ENCODE measurements around the gene USP34. TPM values are rescaled to one million over a fixed set of nuclear protein-coding genes. Genes with fewer than 3 reads are reported as not detected.

Gene USP34
- total RNA-seq, 1 experiment from 2014 or later: 91.4 TPM

DNA sequence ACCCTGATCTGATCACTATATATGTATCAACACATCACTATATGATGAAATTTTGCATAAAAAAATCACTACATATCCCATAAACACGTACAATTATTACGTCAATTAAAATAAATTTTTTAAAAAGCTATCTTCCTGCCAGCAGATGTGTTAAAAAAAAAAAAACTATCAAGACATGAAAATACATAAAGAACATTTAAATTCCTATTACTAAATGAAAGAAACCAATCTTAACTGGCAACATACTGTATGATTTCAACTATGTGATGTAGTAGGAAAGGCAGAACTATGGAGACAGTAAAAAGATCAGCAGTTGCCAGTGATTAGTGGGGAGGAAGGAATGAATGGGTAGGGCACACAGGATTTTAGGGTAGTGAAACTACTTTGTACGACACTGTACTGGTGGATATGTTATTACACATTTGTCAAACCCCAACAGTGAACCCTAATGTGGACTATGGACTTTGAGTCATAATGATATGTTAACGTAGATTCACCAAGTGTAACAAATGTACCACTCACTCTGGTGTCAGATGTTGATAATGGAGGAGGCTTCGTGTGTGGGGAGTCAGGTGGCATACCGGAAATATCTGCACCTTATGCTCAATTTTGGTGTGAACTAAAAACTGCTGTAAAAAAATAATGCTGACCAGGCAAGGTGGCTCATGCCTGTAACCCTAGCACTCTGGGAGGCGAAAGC, 27.4 kb downstream of the USP34 start:
- POLR2A ChIA-PET: no interaction called here

GRCh38 chr2:61439241-61440002, 31.5 kb downstream of the USP34 start:
- peak; percentile 60 for ATAC-seq
- in situ Hi-C loops (cut with HindIII; ENCODE audit: low pct_unique_long_range_greater_than_20kb, low sequenced_read_pairs): no loop called here
- ChIA-PET POLR2A (no interaction called here), CTCF (no interaction called here)
- H3K27ac ChIP-seq (ENCODE audit: low read length): no peak overlapping the region
- H3K36me3 ChIP-seq (ENCODE audit: control insufficient read depth, insufficient read depth, low read length): no peaks in the 10 kb centered on the region
- no peaks in the 10 kb centered on the region for H3K27me3 ChIP-seq (ENCODE audit: control insufficient read depth, insufficient read depth, low read length)
- peaks cover 21% of the 10 kb centered on the region for H3K4me1 ChIP-seq (ENCODE audit: control insufficient read depth, insufficient read depth, low read length)
- intact Hi-C loops (cut with micrococcal nuclease; ENCODE audit: unreplicated experiment): no loop called here
- TF ChIP-seq POLR2AphosphoS5 (IDR thresholded peaks at IDR 0.05; ENCODE audit: low read depth, low read length) (no peak), SIN3A (IDR thresholded peaks at IDR 0.05; ENCODE audit: borderline replicate concordance, insufficient read depth, low read depth, low read length) (no peak), TCF7L2 (IDR thresholded peaks at IDR 0.05; ENCODE audit: low read depth, low read length) (no peak), CTCF (IDR thresholded peaks at IDR 0.05) (no peak)
- TF ChIP-seq, protein P1, sequence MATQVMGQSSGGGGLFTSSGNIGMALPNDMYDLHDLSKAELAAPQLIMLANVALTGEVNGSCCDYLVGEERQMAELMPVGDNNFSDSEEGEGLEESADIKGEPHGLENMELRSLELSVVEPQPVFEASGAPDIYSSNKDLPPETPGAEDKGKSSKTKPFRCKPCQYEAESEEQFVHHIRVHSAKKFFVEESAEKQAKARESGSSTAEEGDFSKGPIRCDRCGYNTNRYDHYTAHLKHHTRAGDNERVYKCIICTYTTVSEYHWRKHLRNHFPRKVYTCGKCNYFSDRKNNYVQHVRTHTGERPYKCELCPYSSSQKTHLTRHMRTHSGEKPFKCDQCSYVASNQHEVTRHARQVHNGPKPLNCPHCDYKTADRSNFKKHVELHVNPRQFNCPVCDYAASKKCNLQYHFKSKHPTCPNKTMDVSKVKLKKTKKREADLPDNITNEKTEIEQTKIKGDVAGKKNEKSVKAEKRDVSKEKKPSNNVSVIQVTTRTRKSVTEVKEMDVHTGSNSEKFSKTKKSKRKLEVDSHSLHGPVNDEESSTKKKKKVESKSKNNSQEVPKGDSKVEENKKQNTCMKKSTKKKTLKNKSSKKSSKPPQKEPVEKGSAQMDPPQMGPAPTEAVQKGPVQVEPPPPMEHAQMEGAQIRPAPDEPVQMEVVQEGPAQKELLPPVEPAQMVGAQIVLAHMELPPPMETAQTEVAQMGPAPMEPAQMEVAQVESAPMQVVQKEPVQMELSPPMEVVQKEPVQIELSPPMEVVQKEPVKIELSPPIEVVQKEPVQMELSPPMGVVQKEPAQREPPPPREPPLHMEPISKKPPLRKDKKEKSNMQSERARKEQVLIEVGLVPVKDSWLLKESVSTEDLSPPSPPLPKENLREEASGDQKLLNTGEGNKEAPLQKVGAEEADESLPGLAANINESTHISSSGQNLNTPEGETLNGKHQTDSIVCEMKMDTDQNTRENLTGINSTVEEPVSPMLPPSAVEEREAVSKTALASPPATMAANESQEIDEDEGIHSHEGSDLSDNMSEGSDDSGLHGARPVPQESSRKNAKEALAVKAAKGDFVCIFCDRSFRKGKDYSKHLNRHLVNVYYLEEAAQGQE (IDR thresholded peaks at IDR 0.05; ENCODE audit: insufficient read depth in 1 of 2, low read depth in 2 of 2, low read length in 1 of 2): no peak
- H3K9me3 ChIP-seq (ENCODE audit: control insufficient read depth, insufficient read depth, low read depth, low read length): no peaks in the 10 kb centered on the region
- BruUV-seq (replicated peaks): no TSS peak
- H3K4me3 ChIP-seq (ENCODE audit: low read depth in 2 of 2, low read length in 2 of 2): no peak overlapping the region
- no peak for DNase-seq (ENCODE audit: low read depth, low spot score)

More for the DNA sequence above, 27.4 kb downstream of the USP34 start:
- no peak overlapping the region for H3K27ac ChIP-seq (ENCODE audit: low read length)
- TF ChIP-seq CTCF (IDR thresholded peaks at IDR 0.05) (no peak), POLR2AphosphoS5 (IDR thresholded peaks at IDR 0.05; ENCODE audit: low read depth, low read length) (no peak), TCF7L2 (IDR thresholded peaks at IDR 0.05; ENCODE audit: low read depth, low read length) (no peak), SIN3A (IDR thresholded peaks at IDR 0.05; ENCODE audit: borderline replicate concordance, insufficient read depth, low read depth, low read length) (no peak)
- TF ChIP-seq, protein P1 (IDR thresholded peaks at IDR 0.05; ENCODE audit: insufficient read depth in 1 of 2, low read depth in 2 of 2, low read length in 1 of 2): no peak
- in situ Hi-C loops (cut with HindIII; ENCODE audit: low pct_unique_long_range_greater_than_20kb, low sequenced_read_pairs) (no loop called here), intact Hi-C loops (cut with micrococcal nuclease; ENCODE audit: unreplicated experiment) (no loop called here)
- peaks cover 8% of the 10 kb centered on the region; the same call in 1 of the 2 replicates for H3K4me1 ChIP-seq (ENCODE audit: control insufficient read depth, insufficient read depth, low read length)
- ATAC-seq (no peak), DNase-seq (ENCODE audit: low read depth, low spot score) (no peak)
- no peak overlapping the region for H3K4me3 ChIP-seq (ENCODE audit: low read depth in 2 of 2, low read length in 2 of 2)
- H3K9me3 ChIP-seq (ENCODE audit: control insufficient read depth, insufficient read depth, low read depth, low read length): no peaks in the 10 kb centered on the region
- H3K27me3 ChIP-seq (ENCODE audit: control insufficient read depth, insufficient read depth, low read length): no peaks in the 10 kb centered on the region
- BruUV-seq (replicated peaks): TSS peak; percentile 15
- no peaks in the 10 kb centered on the region for H3K36me3 ChIP-seq (ENCODE audit: control insufficient read depth, insufficient read depth, low read length)
- CTCF ChIA-PET: no interaction called here
